WTC11 (cell line): ENCODE results near the gene ARL6IP5.

Experiments
- CBFB ChIP-seq: sonication (generic); formaldehyde crosslinking; IDR thresholded peaks from 2 replicates; pipeline ENCODE4 v1.8.1; 2022; ENCODE audit warnings: mild to moderate bottlenecking, low read depth, missing genetic modification reagents
- FOXJ3 ChIP-seq: sonication (generic); formaldehyde crosslinking; IDR thresholded peaks from 2 replicates; pipeline ENCODE4 v1.9.0; 2021; ENCODE audit warnings: missing genetic modification reagents, mild to moderate bottlenecking, borderline replicate concordance
- FOXK1 ChIP-seq: sonication (generic); formaldehyde crosslinking; IDR thresholded peaks from 2 replicates; pipeline ENCODE4 v1.8.0; 2022; ENCODE audit warnings: mild to moderate bottlenecking, moderate library complexity, missing genetic modification reagents
- MAX ChIP-seq: sonication (generic); formaldehyde crosslinking; IDR thresholded peaks from 2 replicates; pipeline ENCODE4 v1.8.0; 2022; ENCODE audit warnings: mild to moderate bottlenecking, missing genetic modification reagents
- NFYB ChIP-seq: sonication (generic); formaldehyde crosslinking; conservative IDR thresholded peaks from 2 replicates; pipeline ENCODE4 v1.8.0; 2022; ENCODE audit warnings: low read depth, missing genetic modification reagents
- PRRX2 ChIP-seq: fragments of 250-450 bp; sonication (Bioruptor Pico); IDR thresholded peaks from 2 replicates; pipeline ENCODE4 v1.8.0; 2021; ENCODE audit warnings: mild to moderate bottlenecking
- RELA ChIP-seq: sonication (generic); formaldehyde crosslinking; IDR thresholded peaks from 2 replicates; pipeline ENCODE4 v1.8.1; 2022; ENCODE audit warnings: missing genetic modification reagents, mild to moderate bottlenecking, borderline replicate concordance
- TEAD4 ChIP-seq: sonication (generic); formaldehyde crosslinking; IDR thresholded peaks from 2 replicates; pipeline ENCODE4 v1.8.0; 2022; ENCODE audit warnings: mild to moderate bottlenecking, missing genetic modification reagents
- ZNF121 ChIP-seq: sonication (generic); formaldehyde crosslinking; IDR thresholded peaks from 2 replicates; pipeline ENCODE4 v1.8.0; 2023; ENCODE audit warnings: missing genetic modification reagents
- TF ChIP-seq, protein P1 (sequence below): fragments of 200-600 bp; IDR thresholded peaks from 2 replicates; pipeline ENCODE4 v1.8.0; 2022; ENCODE audit warnings: antibody characterized with exemption
- TF ChIP-seq, protein P2 (sequence below): sonication (generic); formaldehyde crosslinking; IDR thresholded peaks from 2 replicates; pipeline ENCODE4 v1.8.1; 2022; ENCODE audit warnings: low read depth, missing genetic modification reagents, borderline replicate concordance
- TF ChIP-seq, protein P3 (sequence below): sonication (generic); formaldehyde crosslinking; IDR thresholded peaks from 2 replicates; pipeline ENCODE4 v1.8.0; 2023; ENCODE audit warnings: missing genetic modification reagents, mild to moderate bottlenecking, borderline replicate concordance

DNA sequence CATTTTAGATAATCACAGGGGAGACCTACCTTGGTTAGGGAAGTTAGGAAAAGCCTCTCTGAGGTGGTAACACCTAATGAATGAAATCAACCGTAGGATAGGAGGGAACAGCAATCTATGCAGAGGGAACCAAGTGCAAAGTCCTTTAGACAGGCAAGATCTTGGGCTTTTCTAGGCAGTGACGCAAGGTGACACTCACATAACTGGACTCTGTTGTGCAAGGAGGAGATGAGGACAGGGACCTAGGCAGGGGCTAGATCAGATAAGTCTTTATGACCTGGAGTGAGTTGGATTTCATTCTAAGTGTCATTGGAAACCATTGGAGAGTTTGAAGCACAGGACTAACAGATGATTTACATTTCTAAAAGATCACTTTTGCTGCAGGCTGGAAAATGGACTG lies 42.3 kb downstream of the ARL6IP5 start:
- TF ChIP-seq, protein P1, sequence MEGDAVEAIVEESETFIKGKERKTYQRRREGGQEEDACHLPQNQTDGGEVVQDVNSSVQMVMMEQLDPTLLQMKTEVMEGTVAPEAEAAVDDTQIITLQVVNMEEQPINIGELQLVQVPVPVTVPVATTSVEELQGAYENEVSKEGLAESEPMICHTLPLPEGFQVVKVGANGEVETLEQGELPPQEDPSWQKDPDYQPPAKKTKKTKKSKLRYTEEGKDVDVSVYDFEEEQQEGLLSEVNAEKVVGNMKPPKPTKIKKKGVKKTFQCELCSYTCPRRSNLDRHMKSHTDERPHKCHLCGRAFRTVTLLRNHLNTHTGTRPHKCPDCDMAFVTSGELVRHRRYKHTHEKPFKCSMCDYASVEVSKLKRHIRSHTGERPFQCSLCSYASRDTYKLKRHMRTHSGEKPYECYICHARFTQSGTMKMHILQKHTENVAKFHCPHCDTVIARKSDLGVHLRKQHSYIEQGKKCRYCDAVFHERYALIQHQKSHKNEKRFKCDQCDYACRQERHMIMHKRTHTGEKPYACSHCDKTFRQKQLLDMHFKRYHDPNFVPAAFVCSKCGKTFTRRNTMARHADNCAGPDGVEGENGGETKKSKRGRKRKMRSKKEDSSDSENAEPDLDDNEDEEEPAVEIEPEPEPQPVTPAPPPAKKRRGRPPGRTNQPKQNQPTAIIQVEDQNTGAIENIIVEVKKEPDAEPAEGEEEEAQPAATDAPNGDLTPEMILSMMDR, result no peak
- TF ChIP-seq FOXJ3 (CRISPR knock-in tag), result no peak
- TF ChIP-seq MAX (CRISPR knock-in tag), result no peak
- no peak for TF ChIP-seq ZNF121 (CRISPR knock-in tag)
- no peak for TF ChIP-seq FOXK1
- TF ChIP-seq PRRX2 (CRISPR knock-in tag), result no peak
- TF ChIP-seq NFYB, result no peak
- no peak for TF ChIP-seq TEAD4 (CRISPR knock-in tag)
- TF ChIP-seq, protein P2, sequence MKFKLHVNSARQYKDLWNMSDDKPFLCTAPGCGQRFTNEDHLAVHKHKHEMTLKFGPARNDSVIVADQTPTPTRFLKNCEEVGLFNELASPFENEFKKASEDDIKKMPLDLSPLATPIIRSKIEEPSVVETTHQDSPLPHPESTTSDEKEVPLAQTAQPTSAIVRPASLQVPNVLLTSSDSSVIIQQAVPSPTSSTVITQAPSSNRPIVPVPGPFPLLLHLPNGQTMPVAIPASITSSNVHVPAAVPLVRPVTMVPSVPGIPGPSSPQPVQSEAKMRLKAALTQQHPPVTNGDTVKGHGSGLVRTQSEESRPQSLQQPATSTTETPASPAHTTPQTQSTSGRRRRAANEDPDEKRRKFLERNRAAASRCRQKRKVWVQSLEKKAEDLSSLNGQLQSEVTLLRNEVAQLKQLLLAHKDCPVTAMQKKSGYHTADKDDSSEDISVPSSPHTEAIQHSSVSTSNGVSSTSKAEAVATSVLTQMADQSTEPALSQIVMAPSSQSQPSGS (CRISPR knock-in tag), result no peak
- no peak for TF ChIP-seq CBFB
- no peak for TF ChIP-seq RELA
- TF ChIP-seq, protein P3, sequence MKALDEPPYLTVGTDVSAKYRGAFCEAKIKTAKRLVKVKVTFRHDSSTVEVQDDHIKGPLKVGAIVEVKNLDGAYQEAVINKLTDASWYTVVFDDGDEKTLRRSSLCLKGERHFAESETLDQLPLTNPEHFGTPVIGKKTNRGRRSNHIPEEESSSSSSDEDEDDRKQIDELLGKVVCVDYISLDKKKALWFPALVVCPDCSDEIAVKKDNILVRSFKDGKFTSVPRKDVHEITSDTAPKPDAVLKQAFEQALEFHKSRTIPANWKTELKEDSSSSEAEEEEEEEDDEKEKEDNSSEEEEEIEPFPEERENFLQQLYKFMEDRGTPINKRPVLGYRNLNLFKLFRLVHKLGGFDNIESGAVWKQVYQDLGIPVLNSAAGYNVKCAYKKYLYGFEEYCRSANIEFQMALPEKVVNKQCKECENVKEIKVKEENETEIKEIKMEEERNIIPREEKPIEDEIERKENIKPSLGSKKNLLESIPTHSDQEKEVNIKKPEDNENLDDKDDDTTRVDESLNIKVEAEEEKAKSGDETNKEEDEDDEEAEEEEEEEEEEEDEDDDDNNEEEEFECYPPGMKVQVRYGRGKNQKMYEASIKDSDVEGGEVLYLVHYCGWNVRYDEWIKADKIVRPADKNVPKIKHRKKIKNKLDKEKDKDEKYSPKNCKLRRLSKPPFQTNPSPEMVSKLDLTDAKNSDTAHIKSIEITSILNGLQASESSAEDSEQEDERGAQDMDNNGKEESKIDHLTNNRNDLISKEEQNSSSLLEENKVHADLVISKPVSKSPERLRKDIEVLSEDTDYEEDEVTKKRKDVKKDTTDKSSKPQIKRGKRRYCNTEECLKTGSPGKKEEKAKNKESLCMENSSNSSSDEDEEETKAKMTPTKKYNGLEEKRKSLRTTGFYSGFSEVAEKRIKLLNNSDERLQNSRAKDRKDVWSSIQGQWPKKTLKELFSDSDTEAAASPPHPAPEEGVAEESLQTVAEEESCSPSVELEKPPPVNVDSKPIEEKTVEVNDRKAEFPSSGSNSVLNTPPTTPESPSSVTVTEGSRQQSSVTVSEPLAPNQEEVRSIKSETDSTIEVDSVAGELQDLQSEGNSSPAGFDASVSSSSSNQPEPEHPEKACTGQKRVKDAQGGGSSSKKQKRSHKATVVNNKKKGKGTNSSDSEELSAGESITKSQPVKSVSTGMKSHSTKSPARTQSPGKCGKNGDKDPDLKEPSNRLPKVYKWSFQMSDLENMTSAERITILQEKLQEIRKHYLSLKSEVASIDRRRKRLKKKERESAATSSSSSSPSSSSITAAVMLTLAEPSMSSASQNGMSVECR (CRISPR knock-in tag), result no peak
